Uterus (tissue), 2 donors: ENCODE results near the gene TPRG1.

Experiments
- CTCF ChIP-seq, 4 experiments: fragments of 200-600 bp in 2 of 4; fragments of 450-650 bp in 2 of 4; sonication (generic) in 2 of 4; IDR thresholded peaks; one replicate each; pipeline ENCODE4 v1.5.1; 2016 to 2019; ENCODE audit warnings: antibody characterized with exemption in 4 of 4, mild to moderate bottlenecking in 2 of 4, moderate library complexity in 1 of 4
- POLR2A ChIP-seq, 2 donors: fragments of 450-650 bp; IDR thresholded peaks; one replicate each; pipeline ENCODE4 v1.6.1; 2016; ENCODE audit warnings: antibody characterized with exemption in 2 of 2, mild to moderate bottlenecking in 1 of 2, moderate library complexity in 1 of 2

DNA sequence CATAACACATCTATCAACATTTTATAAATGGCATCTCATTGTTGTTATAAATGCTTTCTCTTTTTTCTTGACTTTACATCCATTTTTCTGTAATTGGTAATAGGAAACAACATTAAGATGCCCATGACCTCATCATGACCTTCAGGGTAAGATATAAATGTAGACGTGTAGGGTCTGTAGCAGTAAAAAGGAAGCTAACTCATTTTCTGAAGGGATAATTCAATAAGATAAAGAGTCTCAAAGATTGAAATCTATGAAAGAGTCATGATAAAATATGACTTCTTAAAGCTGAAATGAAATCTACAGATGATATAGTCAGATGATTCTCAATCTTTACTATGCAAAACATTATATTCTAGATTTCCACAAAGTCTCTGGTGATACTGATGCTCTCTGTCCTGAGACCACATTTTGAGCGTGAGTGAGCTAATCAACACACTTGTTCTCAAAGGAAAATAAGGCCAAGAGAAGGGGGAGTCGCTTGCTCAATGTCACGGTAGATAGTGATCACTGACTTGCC lies 38.5 kb downstream of the TPRG1 start:
- TF ChIP-seq CTCF (IDR thresholded peaks at IDR 0.05): no peak
- no peak for TF ChIP-seq POLR2A (IDR thresholded peaks at IDR 0.05)
